Astrocyte (in vitro differentiated cells and primary cell): ENCODE data around the gene RNPEP.

ENCODE experiments used
- CTCF ChIP-seq: IDR thresholded peaks from 2 replicates; pipeline ENCODE4 v1.5.1; 2011; ENCODE audit warnings: low read depth, mild to moderate bottlenecking, inconsistent platforms, low read length, moderate library complexity; ENCODE audit not compliant: insufficient read depth
- EZH2 ChIP-seq: IDR thresholded peaks from 2 replicates; pipeline ENCODE4 v1.6.1; 2012; ENCODE audit warnings: mild to moderate bottlenecking, low read length, inconsistent platforms; ENCODE audit not compliant: insufficient read depth

GRCh38 chr1:201944639-201945038 is 37.8 kb upstream of the RNPEP start:
- TF ChIP-seq CTCF (no peak), EZH2 (no peak)
